NCI-H187 treated with DMSO at 0.1 percent for 48 hours (cell line): ENCODE measurements around the gene SEC14L2.
"Not testable (repeated sequence)": the region's sequence is repeated elsewhere in the genome, so short reads cannot be mapped to it uniquely, and the experiment has no call there.

Experiments
- DNase-seq: peaks from one replicate; lab custom pipeline; 2025; lab: John Stamatoyannopoulos, UW

SEC14L2 gene

DNA sequence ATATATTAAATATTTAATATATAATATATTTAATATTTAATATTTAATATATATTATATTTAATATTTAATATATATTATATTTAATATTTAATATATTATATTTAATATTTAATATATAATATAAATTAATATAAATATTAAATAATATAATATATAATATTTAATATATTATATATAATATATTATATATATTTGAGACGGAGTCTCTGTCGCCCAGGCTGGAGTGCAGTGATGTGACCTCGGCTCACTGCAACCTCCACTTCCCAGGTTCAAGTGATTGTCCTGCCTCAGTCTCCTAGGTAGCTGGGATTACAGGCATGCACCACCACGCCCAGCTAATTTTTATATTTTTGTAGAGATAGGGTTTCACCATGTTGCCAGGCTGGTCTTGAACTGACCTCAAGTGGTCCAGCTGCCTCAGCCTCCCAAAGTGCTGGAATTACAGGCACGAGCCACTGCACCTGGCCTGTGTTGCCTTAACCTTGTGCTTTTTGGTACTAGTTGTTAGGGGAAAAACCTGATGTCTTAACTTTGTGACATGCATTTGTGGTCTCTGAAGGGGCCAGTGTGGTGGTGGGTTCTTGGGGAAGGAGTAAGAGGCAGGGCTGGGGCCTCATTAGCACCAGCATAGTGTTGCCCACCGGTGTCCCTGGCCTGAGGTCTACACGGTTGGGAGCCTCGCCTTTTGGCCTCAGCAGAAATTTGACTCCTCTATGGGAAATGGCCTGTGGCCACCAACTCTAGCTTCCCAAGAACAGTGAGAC, 58.4 kb downstream of the SEC14L2 start:
- no peak for DNase-seq

DNA sequence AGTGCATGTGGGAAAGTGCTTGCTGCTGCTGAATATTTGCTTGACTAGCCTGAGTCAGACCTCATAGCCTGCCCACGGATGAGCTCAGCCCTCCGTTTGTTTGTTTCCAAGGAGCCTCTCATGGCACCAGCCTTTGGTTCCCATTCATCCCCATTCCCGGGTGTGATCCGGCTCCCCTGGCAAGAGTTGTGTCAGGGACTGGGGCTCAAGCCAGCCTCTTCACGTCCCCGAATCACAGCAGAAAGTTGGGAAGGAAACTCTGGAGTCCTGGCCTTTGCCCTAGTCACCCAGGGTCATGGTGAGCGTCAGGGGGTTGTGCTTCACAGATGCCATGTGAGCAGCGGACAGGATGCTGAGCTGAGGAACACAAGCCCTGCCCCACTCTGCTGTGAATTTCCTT, 61.2 kb downstream of the SEC14L2 start:
- DNase-seq = no peak

DNA sequence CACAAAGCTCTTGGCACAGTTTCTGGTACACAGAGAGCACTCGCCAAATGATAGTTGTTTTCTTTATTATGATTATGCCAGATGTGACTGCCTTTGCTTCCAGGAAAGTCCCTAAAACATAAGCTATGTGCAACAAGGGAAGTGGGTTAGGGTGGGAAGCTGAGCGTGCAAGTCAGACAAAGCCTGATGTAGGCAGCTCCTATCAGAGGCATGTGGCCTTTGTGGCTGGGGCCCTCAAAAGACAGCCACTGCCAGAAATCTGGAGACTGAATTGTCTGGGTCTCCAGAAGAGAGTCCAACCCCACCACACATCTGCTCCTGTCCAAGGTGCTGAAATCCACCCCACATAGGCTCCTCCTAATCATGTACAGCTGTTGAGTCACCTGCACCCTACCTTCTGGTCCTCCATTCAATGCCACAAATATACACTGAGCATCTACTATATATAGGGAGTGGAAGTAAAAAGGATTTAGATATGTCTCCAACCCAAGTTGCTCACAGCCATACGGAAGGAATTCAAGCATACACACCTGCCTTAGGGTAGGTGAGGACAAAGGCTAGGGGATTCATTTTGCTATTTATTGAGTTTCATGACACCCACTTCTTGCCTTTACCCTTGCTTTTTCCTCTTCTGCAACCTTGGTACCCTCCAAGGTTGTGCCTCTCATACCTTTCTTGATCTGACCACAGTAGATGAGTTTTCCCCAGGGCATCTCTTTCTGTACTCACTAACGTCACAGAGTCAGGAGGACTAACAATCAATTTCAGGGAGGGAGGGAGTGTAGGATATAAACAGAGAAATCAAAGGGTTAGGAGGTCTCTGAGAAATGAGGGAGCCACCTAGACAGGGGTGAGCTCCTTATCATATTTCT, 62.6 kb downstream of the SEC14L2 start:
- no peak for DNase-seq

DNA sequence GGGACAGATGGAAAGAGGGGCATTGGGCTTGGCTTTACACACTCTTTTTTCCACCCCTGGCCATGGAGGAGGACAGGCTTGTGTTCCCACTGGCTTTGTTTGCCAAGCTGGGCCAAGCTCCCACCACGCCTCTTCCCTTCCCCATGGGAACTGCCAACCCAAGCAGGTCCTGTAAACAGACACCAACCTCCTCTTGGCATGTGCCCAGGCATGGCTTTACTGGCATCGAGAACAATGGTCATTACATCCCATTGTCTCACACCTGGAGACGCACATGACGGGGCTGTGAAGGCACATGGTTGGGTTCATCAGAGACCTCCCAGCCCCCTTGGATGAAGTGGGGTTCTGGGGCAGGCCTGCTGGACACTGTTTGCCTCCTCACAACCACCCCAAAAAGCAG, 63.3 kb downstream of the SEC14L2 start:
- no peak for DNase-seq

DNA sequence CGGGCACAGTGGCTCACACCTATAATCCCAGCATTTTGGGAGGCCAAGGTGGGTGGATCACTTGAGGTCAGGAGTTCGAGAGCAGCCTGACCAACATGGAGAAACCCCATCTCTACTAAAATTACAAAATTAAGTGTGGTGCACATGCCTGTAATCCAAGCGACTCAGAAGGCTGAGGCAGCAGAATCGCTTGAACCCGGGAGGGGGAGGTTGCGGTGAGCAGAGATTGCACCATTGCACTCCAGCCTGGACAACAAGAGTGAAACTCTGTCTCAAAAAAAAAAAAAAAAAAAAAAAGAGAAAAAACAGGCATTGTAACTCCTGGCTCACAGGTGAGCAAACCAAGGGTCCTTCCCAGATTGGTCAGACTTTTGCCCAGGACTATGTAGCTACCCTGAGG, 63.7 kb downstream of the SEC14L2 start:
- not testable (repeated sequence) for DNase-seq

DNA sequence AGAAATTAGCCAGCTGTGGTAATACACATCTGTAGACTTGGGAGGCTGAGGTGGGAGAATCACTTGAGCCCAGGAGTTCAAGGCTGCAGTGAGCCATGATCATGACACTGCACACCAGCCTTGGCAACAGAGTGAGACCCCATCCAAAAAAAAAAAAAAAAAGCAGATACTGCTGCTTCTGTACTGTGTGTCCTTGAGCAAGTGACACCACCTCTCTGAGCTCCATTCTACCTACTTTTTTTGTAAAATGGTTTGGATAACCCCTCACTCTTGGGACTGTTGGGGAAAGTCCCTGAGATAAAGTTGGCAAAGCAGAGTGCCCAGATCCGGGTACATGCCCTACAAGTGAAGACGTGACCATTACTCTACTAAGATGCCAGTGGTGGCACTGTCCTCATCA, 72.3 kb downstream of the SEC14L2 start:
- no peak for DNase-seq

DNA sequence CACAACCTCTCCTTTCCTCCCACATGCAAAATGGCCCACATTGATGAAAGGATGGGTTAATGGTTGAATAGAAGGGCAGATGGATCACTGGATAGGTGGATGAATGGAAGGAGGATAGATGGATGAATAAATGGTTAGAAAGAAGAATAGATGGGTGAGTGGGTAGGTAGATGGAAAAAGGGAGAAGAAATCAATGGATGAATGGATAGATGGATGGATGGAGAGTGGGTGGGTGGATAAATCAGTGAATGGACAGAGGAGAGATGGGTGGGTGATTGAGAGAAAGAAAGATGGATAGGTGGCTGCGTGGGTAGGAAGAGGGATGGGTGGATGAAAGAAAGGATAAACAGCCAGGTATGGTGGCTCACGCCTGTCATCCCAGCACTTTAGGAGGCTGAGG, 73.8 kb downstream of the SEC14L2 start:
- DNase-seq = no peak

DNA sequence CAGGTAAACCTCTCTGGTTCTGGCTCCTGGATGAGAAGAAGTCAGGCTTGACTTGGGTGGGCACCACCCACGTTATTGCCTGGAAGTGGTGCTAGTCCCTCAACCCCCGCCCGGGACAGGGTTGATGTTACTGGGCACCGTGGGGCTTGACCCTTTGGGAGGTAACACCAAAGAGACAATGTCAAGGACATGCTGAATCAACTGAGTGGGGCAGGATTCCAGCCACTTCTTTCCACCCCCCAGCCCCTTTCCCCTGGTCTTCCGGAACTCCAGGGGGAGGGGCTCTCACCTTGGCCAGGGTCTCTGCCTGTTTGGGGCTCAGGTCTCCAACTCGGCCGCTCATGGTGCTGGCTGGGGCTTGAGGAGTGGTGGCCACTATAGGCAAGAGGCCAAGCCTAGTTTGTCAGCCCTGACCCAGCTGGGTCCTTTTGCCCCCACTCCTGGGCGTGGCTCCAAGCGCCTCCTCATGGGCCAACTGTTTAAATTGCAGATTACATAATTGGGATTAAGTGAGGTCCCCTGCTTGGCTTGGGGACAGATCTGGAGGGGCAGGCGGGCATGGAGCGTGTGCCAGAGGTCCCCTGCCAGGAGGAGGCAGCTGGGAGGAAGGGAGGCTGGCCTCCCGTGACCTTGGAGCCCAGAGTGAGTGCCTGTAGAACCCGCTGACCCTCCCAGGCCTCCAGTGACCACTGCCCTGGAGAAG, 74.9 kb downstream of the SEC14L2 start, which contains the start of gene SEC14L3:
TSS of gene SEC14L3 (minus strand) at position 402 of the 703 bp plus-strand sequence. CDS start at position 343, 59 bp downstream.
- DNase-seq = no peak

DNA sequence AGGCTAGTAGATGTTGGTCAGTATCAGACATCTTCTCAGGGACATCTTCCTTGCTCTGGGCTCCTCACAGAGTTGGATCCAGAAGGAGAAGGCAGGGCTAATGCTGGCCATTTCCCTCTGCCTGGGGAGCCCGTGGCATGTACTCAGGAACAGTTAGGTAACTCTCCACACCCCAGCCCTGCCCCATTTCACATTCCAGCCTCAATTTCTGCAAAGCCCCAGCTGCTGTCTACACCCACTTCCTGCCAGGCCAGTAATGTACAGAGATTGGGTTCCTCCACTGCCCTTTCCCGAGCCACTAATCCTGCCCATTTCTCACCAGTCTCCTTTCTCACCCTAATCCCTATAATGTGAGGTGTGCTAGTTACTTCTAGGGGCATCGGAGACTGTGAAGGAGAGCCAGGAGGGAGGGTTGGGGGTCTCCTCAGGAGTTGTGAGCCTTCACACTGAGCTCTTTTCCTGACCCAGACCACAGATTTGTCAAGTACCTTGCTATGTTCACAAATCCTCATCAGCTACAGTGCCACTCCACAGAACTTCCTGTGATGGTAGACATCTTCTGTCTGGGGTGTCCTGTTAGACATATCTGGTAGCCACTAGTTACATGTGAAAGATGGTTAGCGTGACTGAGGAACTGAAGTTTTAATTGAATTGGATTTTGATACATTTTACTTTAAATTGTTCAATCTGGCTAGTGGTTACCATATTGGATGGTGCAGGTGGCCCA, 76.3 kb downstream of the SEC14L2 start:
- DNase-seq = no peak

DNA sequence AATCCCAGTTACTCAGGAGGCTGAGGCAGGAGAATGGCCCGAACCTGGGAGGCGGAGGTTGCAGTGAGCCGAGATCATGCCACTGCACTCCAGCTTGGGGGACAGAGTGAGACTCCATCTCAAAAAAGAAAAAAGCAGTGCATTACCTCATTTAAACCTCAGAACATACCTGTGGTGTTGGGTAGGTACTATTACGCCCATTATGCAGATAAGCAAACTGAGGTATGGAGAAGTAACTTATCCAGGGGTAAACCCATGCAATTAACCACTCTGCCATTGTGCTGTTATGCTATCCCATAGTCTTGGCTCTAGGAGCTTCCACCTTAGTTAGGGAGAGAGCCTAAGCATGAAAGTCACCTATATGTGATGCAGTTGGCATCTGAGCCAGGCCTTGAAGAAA, 77.3 kb downstream of the SEC14L2 start:
- no peak for DNase-seq
